Middle frontal gyrus (tissue), 1 donor: ENCODE measurements around the gene ADGRF1.
"Not testable (repeated sequence)": the region's sequence is repeated elsewhere in the genome, so short reads cannot be mapped to it uniquely, and the experiment has no call there.

Source experiments
- DNase-seq: peaks from one replicate; pipeline ENCODE4 v3.0.0-alpha.2; 2015; ENCODE audit warnings: low spot score; ENCODE audit errors: extremely low spot score

ADGRF1 gene

GRCh38 chr6:47061309-47062300, 19.5 kb upstream of the ADGRF1 start:
- DNase-seq = no peak

- DNase-seq = no peak
These were observed 17.2 kb upstream of the ADGRF1 start for GRCh38 chr6:47059216-47059885.

GRCh38 chr6:47057830-47058540, 15.9 kb upstream of the ADGRF1 start:
- no peak for DNase-seq

GRCh38 chr6:47056832-47057231, 14.7 kb upstream of the ADGRF1 start:
- no peak for DNase-seq

- not testable (repeated sequence) for DNase-seq
These were observed 12.2 kb upstream of the ADGRF1 start for GRCh38 chr6:47054302-47054701.

GRCh38 chr6:47048638-47049037, 6.5 kb upstream of the ADGRF1 start:
- no peak for DNase-seq

GRCh38 chr6:47047479-47048407, 5.6 kb upstream of the ADGRF1 start:
- peak; percentile 33 for DNase-seq

- DNase-seq = no peak
These were observed 5.0 kb upstream of the ADGRF1 start for GRCh38 chr6:47047097-47047478.

- no peak for DNase-seq
These were observed 2.3 kb upstream of the ADGRF1 start for GRCh38 chr6:47044397-47044796.

GRCh38 chr6:47043286-47043685, 1.2 kb upstream of the ADGRF1 start:
- no peak for DNase-seq

- DNase-seq = no peak
These were observed 391 bp downstream of the ADGRF1 start for GRCh38 chr6:47041741-47042140.

- no peak for DNase-seq
These were observed 7.2 kb downstream of the ADGRF1 start for GRCh38 chr6:47034926-47035325.

- DNase-seq = no peak
These were observed 7.7 kb downstream of the ADGRF1 start for GRCh38 chr6:47034421-47034820.

GRCh38 chr6:47032974-47033765, 9.0 kb downstream of the ADGRF1 start:
- DNase-seq = no peak

GRCh38 chr6:47031656-47032055, 10.5 kb downstream of the ADGRF1 start:
- DNase-seq = no peak

- DNase-seq = no peak
These were observed 12.1 kb downstream of the ADGRF1 start for GRCh38 chr6:47029865-47030561.

- no peak for DNase-seq
These were observed 13.2 kb downstream of the ADGRF1 start for GRCh38 chr6:47028835-47029360.

- no peak for DNase-seq
These were observed 14.8 kb downstream of the ADGRF1 start for GRCh38 chr6:47027315-47027714.

GRCh38 chr6:47026679-47027078, 15.5 kb downstream of the ADGRF1 start:
- no peak for DNase-seq
